T-helper 2 cell treated with Interferon-gamma antibody and Interleukin-4, amounts not matched to agents 100 ng/mL and 5 ng/mL, for 36 hours (primary cell): ENCODE results near the gene MTMR2. TPM values are rescaled to one million over a fixed set of nuclear protein-coding genes. Genes with fewer than 3 reads are reported as not detected.
"Not testable (repeated sequence)": the region's sequence is repeated elsewhere in the genome, so short reads cannot be mapped to it uniquely, and the experiment has no call there.

ENCODE experiments used
- intact Hi-C: fragments of 100-400 bp; cut with micrococcal nuclease; formaldehyde crosslinking; loops from one replicate; pipeline ENCODE4 v1.15.1; 2023
- total RNA-seq: library from RNA; stranded (reverse); gene quantifications from 2 replicates; pipeline ENCODE4 v1.2.3, GENCODE V29; 2022

Gene MTMR2
- total RNA-seq, 1 donor from 2014 or later = 20.1 TPM

DNA sequence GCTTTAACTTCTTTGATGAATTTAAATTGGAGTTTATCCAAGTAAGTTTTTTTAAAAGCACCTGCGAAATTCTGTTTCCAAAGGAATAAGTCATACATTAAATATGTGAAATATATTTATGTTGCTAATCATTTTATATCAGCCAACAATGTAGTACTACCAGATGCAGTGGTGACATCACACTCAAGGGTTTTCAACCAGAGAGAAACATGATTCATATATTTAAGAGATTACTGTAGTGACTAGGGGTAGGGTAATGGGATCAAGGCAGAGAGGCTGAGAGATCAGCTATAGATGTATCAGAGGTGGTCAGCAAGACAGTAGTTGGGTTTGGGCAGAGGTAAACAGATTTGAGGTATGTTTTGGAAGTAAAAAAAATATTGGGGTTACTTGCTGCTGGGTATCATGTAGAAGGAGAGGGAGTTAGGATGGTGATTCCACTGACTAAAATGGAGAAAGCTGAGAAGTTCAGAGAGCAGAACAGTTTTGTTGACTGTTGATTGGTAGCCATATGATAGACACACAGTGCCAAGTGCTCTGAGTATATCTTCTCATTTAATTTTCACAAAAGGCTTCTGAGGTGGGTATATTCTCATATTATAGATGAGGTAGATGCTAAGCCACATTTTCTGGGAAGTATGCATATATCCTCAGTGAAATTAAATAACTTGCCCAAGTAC lies 94.2 kb downstream of the MTMR2 start:
- intact Hi-C loops = loop anchor here (10.0 kb wide), 1 partner anchor 135 kb away; no protein-coding TSS in a partner anchor

DNA sequence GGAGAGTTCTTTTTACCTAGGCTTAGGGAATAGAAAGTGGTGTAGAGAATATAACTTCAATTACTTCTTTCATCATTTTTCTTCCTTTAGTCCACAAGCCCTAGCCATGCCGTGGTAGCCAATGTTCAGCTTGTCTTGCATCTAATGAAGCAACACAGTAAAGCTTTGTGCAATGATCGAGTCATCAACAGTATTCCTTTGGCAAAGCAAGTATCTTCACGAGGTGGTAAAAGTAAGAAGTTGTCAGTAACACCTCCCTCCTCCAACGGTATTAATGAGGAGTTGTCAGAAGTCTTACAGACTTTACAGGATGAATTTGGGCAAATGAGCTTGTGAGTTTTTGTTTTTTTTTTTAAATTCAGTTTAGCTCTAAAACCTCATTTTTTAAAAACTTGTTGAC lies 96.2 kb downstream of the MTMR2 start:
- intact Hi-C loops = no loop called here

DNA sequence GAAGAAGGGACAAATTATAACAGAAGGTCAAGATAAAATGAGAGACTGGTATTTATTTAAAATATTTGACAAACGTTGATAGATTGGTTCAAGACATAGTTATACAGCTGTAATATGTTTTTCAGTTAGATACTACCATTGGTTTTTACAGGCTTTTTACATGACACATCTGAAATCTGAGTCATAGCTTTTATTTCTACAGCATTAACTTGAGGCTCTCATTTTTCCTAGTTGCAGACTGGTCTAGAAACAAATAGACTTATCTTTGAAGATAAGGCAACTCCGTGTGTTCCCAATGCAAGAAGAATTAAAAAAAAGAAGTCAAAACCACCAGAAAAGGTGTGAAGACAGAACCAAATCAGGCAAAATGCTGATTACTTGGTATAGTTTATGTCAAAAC lies 102.3 kb downstream of the MTMR2 start:
- intact Hi-C loops = no loop called here

DNA sequence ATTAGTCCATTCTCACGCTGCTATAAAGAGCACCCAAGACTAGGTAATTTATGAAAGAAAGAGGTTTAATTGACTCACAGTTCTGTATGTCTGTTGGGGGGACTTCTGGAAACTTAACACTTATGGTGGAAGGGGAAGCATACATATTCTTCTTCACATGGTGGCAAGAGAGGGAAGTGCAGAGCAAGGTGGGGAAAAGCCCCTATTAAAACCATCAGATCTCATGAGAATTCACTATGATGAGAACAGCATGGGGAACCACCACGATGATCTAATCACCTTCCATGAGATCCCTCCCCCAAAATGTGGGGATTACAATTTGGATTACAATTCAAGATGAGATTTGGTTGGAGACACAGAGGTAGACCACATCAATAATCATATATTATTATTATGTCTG lies 107.9 kb downstream of the MTMR2 start:
- intact Hi-C loops = no loop called here

DNA sequence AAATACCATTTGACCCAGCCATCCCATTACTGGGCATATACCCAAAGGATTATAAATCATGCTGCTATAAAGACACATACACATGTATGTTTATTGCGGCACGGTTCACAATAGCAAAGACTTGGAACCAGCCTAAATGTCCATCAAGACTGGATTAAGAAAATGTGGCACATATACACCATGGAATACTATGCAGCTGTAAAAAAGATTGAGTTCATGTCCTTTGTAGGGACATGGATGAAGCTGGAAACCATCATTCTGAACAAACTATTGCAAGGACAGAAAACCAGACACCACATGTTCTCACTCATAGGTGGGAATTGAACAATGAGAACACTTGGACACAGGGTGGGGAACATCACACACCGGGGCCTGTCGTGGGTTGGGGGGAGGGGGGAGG lies 112.9 kb downstream of the MTMR2 start:
- intact Hi-C loops = not testable (repeated sequence)

DNA sequence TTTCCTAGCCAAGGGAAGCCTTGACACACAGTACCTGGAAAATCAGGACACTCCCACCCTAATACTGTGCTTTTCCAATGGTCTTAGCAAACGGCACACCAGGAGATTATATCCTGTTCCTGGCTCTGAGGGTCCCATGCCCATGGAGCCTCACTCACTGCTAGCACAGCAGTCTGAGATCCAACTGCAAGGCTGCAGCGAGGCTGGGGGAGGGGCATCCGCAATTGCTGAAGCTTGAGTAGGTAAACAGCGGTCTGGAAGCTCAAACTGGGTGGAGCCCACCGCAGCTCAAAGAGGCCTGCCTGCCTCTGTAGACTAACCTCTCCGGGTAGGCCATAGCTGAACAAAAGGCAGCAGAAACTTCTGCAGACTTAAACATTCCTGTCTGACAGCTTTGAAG lies 117.4 kb downstream of the MTMR2 start:
- intact Hi-C loops = not testable (repeated sequence)

DNA sequence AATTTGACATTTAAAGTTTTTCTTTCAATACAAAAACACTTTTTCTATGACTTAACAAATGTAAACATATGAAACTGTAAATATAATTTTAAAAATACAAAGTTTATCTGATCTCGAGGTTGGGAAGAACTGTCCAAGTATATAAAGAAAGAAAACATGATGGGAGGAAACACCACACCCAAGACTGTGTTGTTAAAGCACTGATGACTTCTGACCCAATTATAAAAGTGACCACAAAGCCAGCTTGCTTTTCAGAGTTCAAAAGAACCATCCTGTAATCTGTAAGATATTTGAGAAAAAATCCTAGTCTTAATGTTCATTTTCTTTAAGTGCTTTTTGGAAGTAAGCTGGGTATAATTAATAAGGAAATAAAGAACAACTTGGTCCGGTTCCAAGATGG lies 118.0 kb downstream of the MTMR2 start:
- intact Hi-C loops = no loop called here

DNA sequence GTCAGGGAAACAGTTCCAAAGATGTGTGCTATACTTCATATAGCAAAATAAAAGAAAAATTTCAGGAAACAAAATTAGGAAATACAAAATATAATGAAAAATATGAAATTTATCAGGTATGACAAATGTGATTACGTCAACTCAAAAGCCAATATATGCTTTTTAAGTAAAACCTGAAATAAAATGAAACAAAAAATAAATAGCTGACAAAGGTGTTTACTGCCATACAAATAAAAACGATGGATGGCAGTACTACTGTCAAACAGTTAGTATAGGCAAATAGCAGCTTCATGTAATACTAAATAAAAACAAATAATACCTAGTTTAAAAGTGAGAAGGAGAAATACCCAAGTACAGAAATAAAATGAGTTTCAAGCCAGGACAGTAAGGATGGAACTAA lies 119.9 kb downstream of the MTMR2 start:
- intact Hi-C loops = no loop called here

DNA sequence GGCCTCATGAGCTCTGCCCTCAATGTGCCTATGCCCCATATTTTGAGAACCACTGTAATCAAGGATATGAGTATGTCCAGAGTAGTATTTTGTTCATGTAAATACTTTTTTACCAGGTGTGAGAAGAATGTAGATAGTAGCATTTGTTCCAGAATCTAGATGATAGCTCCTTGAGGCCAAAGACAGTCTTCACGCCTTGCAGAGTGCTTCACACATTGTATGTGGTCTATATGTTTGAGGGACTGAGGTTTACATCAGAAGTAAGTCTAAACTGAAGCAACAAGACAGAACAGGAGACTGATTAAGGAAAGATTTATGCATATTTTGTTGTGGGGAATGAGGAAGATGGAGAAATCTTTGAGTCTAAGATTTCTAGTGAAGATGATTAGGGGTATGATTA lies 121.1 kb downstream of the MTMR2 start:
- intact Hi-C loops = no loop called here

DNA sequence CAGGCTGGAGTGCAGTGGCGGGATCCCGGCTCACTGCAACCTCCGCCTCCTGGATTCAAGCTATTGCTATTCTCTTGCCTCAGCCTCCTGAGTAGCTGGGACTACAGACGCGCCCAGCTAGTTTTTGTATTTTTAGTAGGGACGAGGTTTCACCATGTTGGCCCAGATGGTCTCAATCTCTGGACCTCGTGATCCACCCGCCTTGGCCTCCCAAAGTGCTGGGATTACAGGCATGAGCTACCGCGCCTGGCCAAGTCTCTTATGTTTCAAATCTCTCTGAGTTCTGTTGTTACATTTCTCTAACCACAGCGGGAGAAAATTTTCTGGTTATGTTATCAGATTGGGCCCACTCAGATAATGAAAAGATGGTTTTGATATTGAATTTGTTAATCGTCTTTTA lies 123.5 kb downstream of the MTMR2 start:
- intact Hi-C loops = no loop called here

DNA sequence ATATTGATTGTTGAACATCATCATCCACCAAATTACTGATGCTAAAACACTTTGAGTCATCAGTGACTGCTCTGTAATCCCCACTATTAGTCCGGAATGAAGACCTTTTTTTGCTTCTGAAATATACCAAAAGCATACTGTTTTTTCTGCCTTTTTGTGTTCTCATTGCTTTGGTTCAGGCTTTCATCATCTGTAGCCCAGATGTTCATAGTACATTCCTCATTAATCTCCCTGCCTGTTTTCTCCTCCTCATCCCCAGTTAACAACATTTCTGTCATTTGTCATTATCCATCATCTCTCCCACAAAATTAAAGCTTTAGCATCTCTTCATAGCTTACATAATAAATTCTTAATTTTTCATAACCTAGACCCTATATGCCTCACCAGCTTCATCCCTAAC lies 124.4 kb downstream of the MTMR2 start:
- intact Hi-C loops = no loop called here

DNA sequence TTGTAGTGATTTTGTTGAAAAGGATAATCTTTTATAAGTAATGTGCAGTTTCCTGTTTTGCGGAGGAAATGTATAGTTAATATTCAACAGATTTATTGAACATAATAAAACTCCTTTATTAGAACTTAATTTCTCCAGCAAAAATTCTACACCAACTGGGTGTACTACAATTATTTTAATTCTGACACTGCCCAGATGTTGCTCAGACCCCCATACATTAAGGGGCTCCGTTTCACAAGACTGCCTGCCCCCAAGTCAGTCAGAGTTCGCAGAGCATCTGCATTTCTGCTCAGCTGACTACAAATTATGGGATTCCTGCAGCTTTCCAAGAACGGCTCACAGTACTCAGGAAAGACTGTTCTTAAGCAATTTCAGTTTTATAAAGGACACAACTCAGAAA lies 127.4 kb downstream of the MTMR2 start:
- intact Hi-C loops = no loop called here

DNA sequence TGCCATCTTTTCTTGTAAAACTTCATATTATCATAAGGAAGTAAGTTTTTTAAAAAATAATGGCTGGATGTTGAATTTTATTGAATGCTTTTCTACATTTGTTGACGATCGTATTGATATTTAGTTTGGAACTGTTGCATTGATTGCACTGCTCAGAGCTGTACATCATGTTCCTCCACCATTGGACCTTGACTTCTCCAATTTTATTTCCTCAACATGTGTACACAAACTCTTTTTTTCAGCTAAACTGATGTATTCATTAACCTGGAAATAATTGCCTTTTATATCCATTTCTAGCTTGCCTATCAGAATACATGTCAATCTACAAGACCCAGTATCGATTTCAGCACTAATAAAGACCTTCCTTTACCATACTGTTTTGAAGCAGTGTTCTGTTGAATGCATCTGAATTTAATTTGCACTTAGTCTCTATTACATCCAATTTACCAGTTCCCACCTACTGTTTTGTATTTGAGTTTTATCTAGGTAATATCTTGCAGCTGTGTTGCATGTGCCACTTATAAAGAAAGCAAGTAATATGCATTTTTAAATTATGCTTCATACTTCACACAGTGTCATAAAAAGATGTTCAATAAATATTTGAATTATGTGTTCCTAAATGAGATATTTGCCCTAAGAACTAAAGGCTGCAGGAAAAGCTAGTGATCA lies 128.1 kb downstream of the MTMR2 start:
- intact Hi-C loops = no loop called here

DNA sequence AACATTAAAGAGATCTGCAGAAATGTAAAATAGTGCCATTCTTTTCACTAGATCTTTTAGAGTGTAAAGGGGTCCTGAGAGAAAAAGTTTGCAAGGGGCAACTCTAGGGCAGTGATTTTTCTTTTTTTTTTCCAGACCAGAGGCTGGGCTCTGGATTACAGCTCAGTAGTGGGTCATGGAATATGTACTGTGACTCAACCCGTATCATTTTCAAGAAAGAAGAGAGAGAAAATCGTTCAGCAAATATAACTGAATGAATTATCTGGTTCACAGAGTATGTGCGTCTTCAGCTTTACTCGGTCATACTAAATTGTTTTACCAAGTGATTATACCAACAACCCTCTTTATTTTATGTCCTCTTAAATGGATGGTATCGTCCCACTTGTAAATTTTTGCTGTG lies 129.8 kb downstream of the MTMR2 start:
- intact Hi-C loops = no loop called here

DNA sequence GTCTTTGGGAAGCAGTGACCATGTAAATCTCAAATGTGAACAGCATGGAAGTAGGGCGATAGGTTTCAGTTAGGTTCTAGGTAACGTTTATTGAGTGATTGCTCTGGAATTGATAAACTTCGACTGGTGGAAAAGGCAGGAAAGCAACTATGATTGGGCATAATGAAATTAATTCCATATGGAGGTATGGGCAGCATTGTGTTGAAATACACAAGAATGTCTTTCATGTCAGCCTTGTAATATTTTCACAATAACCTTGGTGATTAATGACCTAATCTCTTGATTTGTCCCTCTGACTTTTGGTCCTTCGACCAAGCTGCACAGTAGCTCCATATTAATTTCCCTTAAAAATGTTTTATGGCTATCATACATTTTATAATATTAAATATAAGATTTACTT lies 130.8 kb downstream of the MTMR2 start:
- intact Hi-C loops = no loop called here

DNA sequence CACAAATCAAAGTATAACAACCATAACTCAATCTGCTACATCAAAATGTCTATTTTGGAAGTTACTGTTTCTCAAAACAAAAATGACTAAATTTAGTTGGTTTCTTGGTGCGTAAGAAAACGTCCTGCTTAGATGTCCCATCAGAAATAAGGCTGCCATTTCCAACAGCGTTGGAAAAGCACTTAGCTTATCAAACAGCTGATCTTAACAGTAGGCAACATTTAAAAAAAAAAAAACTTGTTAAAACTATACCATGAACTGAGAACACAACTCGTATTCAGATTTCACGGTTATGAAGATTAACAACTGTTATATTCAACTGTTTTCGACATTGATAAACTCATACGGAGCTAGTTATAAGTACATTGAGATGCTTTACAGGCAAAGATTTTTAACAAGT lies 131.2 kb downstream of the MTMR2 start:
- intact Hi-C loops = no loop called here

DNA sequence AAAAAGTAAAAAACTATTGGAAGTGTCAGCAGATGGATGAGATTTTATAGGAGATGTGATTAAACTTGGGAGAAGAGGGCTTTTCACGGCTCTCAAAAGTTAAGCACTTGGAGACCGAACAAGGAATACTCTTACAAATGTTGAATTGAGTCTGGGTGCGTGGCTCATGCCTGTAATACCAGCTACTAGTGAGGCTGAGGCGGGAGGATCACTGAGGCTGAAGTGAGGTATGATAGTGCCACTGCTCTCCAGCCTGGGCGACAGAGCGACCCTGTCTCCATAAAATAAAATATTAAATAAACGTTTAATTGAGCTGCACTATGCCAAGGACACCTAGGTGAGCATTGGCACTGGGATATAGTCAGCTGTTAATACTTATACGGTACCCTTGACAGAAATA lies 131.7 kb downstream of the MTMR2 start:
- intact Hi-C loops = no loop called here

DNA sequence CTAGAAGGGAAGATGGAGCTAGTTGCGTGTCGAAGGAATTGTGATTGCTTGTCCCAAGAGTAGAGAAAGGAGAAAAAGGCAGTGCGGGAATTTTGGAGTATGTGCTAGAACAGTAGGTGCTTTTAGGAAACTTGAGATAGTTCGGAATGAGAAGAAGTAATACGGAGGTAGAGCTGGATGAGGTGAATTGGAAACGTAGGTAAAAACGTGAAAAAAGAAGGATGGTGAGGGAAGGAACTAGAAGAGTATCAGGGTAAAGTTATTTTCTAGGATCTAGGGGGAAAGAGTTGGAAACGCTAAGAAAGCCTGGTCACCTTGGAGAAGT lies 132.2 kb downstream of the MTMR2 start:
- intact Hi-C loops = loop anchor here (2.0 kb wide), 2 partner anchors 635 to 1297 kb away; no protein-coding TSS in a partner anchor

DNA sequence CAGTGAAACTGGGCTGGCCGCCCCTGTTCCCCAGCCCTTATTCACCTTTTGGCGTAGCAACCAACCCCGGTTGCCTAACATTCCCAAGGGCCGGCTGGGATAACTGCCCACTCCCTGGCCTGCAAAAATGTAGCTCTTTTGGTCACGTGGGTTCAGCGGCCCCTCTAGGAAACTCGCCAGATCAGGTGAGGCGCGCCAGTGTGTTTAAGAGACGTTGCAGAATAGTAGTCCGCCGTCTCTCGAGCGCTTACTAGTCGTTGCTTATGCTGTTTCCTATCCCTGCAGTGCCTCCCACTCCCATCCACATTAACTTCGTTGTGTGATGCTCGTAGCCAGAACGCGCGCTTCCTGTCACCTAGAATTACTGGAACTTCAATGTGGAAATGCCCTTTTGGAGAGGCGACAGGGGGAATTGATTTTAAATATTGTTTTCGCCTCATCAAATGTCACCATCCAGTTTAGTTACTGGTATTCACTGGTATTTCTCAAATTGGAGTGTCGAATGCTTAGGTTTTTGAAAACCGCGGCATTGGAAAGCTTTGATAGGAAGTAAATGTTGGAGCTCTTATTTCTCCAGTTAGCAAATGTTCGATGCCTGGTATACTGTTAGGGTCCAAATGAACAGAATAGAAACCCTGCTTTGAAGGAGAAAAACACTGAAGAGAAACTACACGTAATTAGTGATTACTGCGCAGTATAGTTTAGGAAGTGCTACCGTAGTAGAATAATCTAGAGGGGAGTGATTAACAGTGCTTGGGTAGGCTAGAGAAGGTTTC lies 132.8 kb downstream of the MTMR2 start:
- intact Hi-C loops = loop anchor here (1.0 to 2.0 kb wide), 7 partner anchors 91 to 1296 kb away; partner anchors contain the start of genes CCDC82, CWC15, KDM4D and MAML2

DNA sequence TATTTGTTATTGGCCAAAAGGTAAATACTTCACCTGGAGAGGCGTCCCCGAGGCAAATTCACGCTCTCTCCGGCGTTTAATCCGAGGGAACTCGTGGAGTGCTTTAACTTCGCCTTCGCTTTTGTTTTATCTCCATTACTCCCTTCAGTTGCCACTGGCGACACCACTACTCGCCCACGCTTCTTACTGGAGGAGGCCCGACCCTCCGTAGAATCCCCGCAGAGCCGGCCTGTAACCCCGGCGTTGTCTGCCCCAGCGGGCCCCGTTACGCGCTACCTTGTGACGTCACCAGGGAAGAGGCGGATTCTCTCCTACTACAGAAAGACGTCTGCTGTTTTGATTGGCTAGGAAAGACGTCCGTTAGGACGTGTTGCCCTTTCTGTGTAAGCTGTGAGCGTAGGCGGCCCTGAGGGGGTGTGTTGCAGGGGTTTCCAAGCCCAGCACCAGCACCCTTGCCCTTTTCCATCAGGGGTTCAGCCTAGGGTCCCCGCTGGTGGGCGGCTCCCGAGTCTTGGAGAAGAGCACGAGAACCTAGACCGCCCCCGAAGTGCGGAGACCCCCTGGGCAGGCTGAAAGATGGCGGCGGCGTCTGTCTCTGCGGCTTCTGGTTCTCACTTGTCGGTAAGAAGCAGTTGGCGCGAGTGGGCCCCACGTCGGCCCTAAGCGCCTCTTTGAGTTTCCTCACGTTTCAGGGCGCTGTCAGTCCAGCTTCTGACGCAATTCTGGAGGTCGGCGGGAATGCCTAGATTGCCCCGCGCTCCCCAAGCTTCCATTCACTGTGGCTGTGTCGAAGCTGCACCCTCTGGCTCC lies 133.6 kb downstream of the MTMR2 start, which contains the start of gene CEP57:
Gene CEP57 (plus strand): TSS at position 376 of the 810 bp plus-strand sequence. CDS start 201 bp downstream, at position 577.
- intact Hi-C loops = loop anchor here (1.0 to 2.0 kb wide), 7 partner anchors 90 to 1296 kb away; partner anchors contain the start of genes CCDC82, CWC15, KDM4D and MAML2

DNA sequence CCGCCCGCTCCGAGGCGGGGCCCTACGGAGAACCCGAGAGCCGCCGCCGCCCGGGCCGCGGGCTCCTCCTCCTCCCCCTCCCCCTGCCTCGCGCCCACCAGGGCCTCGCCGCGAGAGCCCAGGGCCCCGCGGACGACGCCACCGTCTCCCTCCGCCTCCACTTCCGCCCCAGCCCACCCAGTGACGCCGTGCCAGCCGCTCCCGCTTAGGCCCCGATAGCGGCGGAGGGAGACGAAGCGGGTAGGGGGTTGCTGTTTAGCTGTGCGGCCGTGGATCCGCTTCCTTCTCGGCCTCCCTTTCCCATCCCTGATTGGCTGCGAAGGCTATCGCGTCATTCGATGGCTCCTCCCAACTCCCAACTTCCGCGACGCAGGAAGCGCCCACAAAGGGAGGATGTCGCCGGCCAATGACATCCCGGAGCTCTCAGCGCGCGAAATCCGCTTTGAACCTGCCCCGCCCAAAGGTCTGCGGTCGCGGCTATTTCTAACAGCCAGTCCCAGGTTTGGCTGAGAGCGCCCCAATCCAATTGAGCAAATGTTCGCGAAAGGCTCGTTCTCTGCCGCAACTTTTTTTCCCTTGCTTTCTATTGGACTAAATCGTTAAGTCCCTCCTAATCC lies 134.3 kb downstream of the MTMR2 start, which contains the start of gene FAM76B:
Gene FAM76B (minus strand): TSS at position 277 of the 617 bp plus-strand sequence. CDS start 304 bp downstream, outside the sequence.
- intact Hi-C loops = loop anchor here (1.0 to 5.0 kb wide), 15 partner anchors 89 to 1295 kb away; partner anchors contain the start of genes CCDC82, CWC15, ENDOD1 and FUT4
